HepG2 (cell line): ENCODE results near the gene ITGAE. TPM values are rescaled to one million over a fixed set of nuclear protein-coding genes. Genes with fewer than 3 reads are reported as not detected.

Experiments
- ATF1 ChIP-seq: IDR thresholded peaks from 2 replicates; pipeline ENCODE4 v1.6.1; 2016; ENCODE audit warnings: mild to moderate bottlenecking, control low read depth
- CBX5 ChIP-seq: sonication (generic); formaldehyde crosslinking; IDR thresholded peaks from 2 replicates; pipeline ENCODE4 v1.4.0; 2020; ENCODE audit warnings: missing genetic modification reagents, borderline replicate concordance
- FIP1L1 ChIP-seq: fragments of 200-400 bp; formaldehyde crosslinking; IDR thresholded peaks from 2 replicates; pipeline ENCODE4 v1.6.1; 2018; ENCODE audit warnings: low read depth, mild to moderate bottlenecking, low read length, moderate library complexity, borderline replicate concordance; ENCODE audit not compliant: insufficient read depth
- MYPOP ChIP-seq: sonication (generic); formaldehyde crosslinking; IDR thresholded peaks from 2 replicates; pipeline ENCODE4 v1.8.1; 2023; ENCODE audit warnings: mild to moderate bottlenecking, moderate library complexity, missing genetic modification reagents
- NCOA2 ChIP-seq: sonication (generic); formaldehyde crosslinking; IDR thresholded peaks from 2 replicates; pipeline ENCODE4 v1.8.0; 2022; ENCODE audit warnings: inconsistent platforms
- NR0B2 ChIP-seq: sonication (generic); formaldehyde crosslinking; IDR thresholded peaks from 2 replicates; pipeline ENCODE4 v1.4.0; 2020; ENCODE audit warnings: mild to moderate bottlenecking, missing genetic modification reagents
- PAX8 ChIP-seq: sonication (generic); formaldehyde crosslinking; IDR thresholded peaks from 2 replicates; pipeline ENCODE4 v1.8.0; 2022; ENCODE audit warnings: mild to moderate bottlenecking, missing genetic modification reagents, borderline replicate concordance
- POGZ ChIP-seq: sonication (generic); formaldehyde crosslinking; IDR thresholded peaks from 2 replicates; pipeline ENCODE4 v1.4.0; 2020; ENCODE audit warnings: mild to moderate bottlenecking, missing genetic modification reagents
- RNF2 ChIP-seq: fragments of 450-650 bp; conservative IDR thresholded peaks from 2 replicates; pipeline ENCODE4 v1.6.1; 2016; ENCODE audit warnings: low read depth
- RXRB ChIP-seq: IDR thresholded peaks from 2 replicates; pipeline ENCODE4 v1.6.1; 2016; ENCODE audit warnings: borderline replicate concordance, missing genetic modification reagents, missing compliant biosample characterization
- SKIL ChIP-seq: sonication (generic); formaldehyde crosslinking; IDR thresholded peaks from 2 replicates; pipeline ENCODE4 v1.8.0; 2022; ENCODE audit warnings: missing genetic modification reagents, mild to moderate bottlenecking, moderate library complexity, borderline replicate concordance
- STAG1 ChIP-seq: sonication (generic); formaldehyde crosslinking; IDR thresholded peaks from 2 replicates; pipeline ENCODE4 v1.4.0; 2020; ENCODE audit warnings: missing genetic modification reagents
- ZBTB38 ChIP-seq: sonication (generic); formaldehyde crosslinking; IDR thresholded peaks from 2 replicates; pipeline ENCODE4 v1.5.1; 2020; ENCODE audit warnings: mild to moderate bottlenecking, missing genetic modification reagents
- ZNF446 ChIP-seq: sonication (generic); formaldehyde crosslinking; IDR thresholded peaks from 2 replicates; pipeline ENCODE4 v1.5.0; 2020; ENCODE audit warnings: mild to moderate bottlenecking, missing genetic modification reagents
- ZNF609 ChIP-seq: sonication (generic); formaldehyde crosslinking; IDR thresholded peaks from 2 replicates; pipeline ENCODE4 v1.4.0; 2020; ENCODE audit warnings: mild to moderate bottlenecking, missing genetic modification reagents, borderline replicate concordance
- ZNF724P ChIP-seq: sonication (generic); formaldehyde crosslinking; IDR thresholded peaks from 2 replicates; pipeline ENCODE4 v1.8.0; 2022; ENCODE audit warnings: missing genetic modification reagents, borderline replicate concordance
- ZNF879 ChIP-seq: sonication (generic); formaldehyde crosslinking; IDR thresholded peaks from 2 replicates; pipeline ENCODE4 v1.8.1; 2023; ENCODE audit warnings: missing genetic modification reagents
- polyA plus RNA-seq, 8 experiments: library from polyadenylated mRNA; depleted of rRNA in 3 of 8; stranded (reverse) in 7 of 8; unstranded in 1 of 8; fragments of >200 nt; fragmentation: Illumina TruSeq in 4 of 8; extraction: Trizol in 4 of 8; gene quantifications; 2 replicates each; pipeline versions ENCODE4 v1.2.1 to v1.2.3, GENCODE V29; 2011 to 2016; ENCODE audit warnings: low read depth in 4 of 8, missing spikeins in 1 of 8, mixed read lengths in 1 of 8; ENCODE audit not compliant: insufficient read depth in 1 of 8
- total RNA-seq, 5 experiments: library from RNA; depleted of rRNA; stranded (reverse); fragments of >200 nt; fragmentation: Illumina TruSeq; extraction: Trizol; gene quantifications; 2 replicates each; pipeline ENCODE4 v1.2.3, GENCODE V29; 2016; ENCODE audit warnings: low read depth in 1 of 5

The ITGAE gene
- total and polyA plus RNA-seq, 2 of the 13 experiments (the other 11 are each of a cell fraction or from before 2014, with no cell fraction given), result 42.3 to 49.0 TPM

- TF ChIP-seq ZNF609 (CRISPR knock-in tag) (peak; percentile 30; the same call in 1 of the 2 replicates), RNF2 (no peak), POGZ (CRISPR knock-in tag) (0 out of 2 replicates have a peak, but pooled peaks have one; percentile 11), MYPOP (CRISPR knock-in tag) (no peak), NR0B2 (no peak), CBX5 (no peak), ZNF879 (CRISPR knock-in tag) (no peak), ZNF724P (CRISPR knock-in tag) (no peak), NCOA2 (CRISPR knock-in tag) (peak; percentile 74), ZNF446 (CRISPR knock-in tag) (no peak), ATF1 (no peak), STAG1 (no peak), RXRB (CRISPR knock-in tag) (peak; percentile 55; the same call in 1 of the 2 replicates), SKIL (CRISPR knock-in tag) (peak; percentile 18; the same call in 1 of the 2 replicates), FIP1L1 (no peak), PAX8 (CRISPR knock-in tag) (no peak), ZBTB38 (CRISPR knock-in tag) (peak; percentile 93)
Measured at GRCh38 chr17:3795390-3796102, 5.4 kb downstream of the ITGAE start (continued).
